DOHH2 (cell line): ENCODE measurements around the gene ANXA2.

Experiments
- H3F3A ChIP-seq: fragments of 200-600 bp; sonication (generic), shearing (Covaris generic); 2 replicates; pipeline ENCODE4 v1.6.0; 2016; ENCODE audit warnings: antibody characterized with exemption, mild to moderate bottlenecking; ENCODE audit not compliant: control insufficient read depth, insufficient read depth
- H3K27ac ChIP-seq: fragments of 200-600 bp; sonication (generic); 2 replicates; pipeline ENCODE4 v1.5.1; 2014; ENCODE audit warnings: low read depth, mild to moderate bottlenecking, low read length, moderate library complexity
- H3K27me3 ChIP-seq: fragments of 200-600 bp; sonication (generic); 2 replicates; pipeline ENCODE4 v1.6.1; 2014; ENCODE audit warnings: mild to moderate bottlenecking, low read length, mixed read lengths; ENCODE audit not compliant: control insufficient read depth
- H3K36me3 ChIP-seq: fragments of 200-600 bp; sonication (generic); 2 replicates; pipeline ENCODE4 v1.6.1; 2014; ENCODE audit warnings: mild to moderate bottlenecking, low read length, moderate library complexity, mixed read lengths; ENCODE audit not compliant: control insufficient read depth
- H3K4me1 ChIP-seq: fragments of 200-600 bp; sonication (generic); 2 replicates; pipeline ENCODE4 v1.6.1; 2014; ENCODE audit warnings: mild to moderate bottlenecking, low read length, mixed read lengths; ENCODE audit not compliant: control insufficient read depth
- H3K4me2 ChIP-seq: fragments of 200-600 bp; sonication (generic); 2 replicates; pipeline ENCODE4 v1.6.0; 2014; ENCODE audit warnings: mild to moderate bottlenecking, low read length, moderate library complexity
- H3K4me3 ChIP-seq: fragments of 200-600 bp; sonication (generic); 2 replicates; pipeline ENCODE4 v1.5.1; 2014; ENCODE audit warnings: mild to moderate bottlenecking, low read length, mixed read lengths
- H3K79me2 ChIP-seq: fragments of 200-600 bp; sonication (generic); 2 replicates; pipeline ENCODE4 v1.6.1; 2014; ENCODE audit warnings: mild to moderate bottlenecking, low read length, mixed read lengths; ENCODE audit not compliant: control insufficient read depth
- H3K9me2 ChIP-seq: fragments of 200-600 bp; sonication (generic); replicated peaks from 2 replicates; pipeline ENCODE4 v1.6.1; 2014; ENCODE audit warnings: mild to moderate bottlenecking, low read length, mixed read lengths; ENCODE audit not compliant: control insufficient read depth
- H3K9me3 ChIP-seq: fragments of 200-600 bp; sonication (generic); 2 replicates; pipeline ENCODE4 v1.6.1; 2014; ENCODE audit warnings: antibody characterized with exemption, low read length, mixed read lengths; ENCODE audit not compliant: control insufficient read depth, insufficient read depth
- H4K20me1 ChIP-seq: fragments of 200-600 bp; sonication (generic); 2 replicates; pipeline ENCODE4 v1.6.0; 2014; ENCODE audit warnings: low read depth, mild to moderate bottlenecking, antibody characterized with exemption, low read length, moderate library complexity; ENCODE audit not compliant: control insufficient read depth, insufficient read depth
- CTCF ChIP-seq: fragments of 200-600 bp; sonication (generic); IDR thresholded peaks from one replicate; pipeline ENCODE4 v1.5.1; 2014; ENCODE audit warnings: antibody characterized with exemption, mild to moderate bottlenecking, low read depth, low read length; ENCODE audit not compliant: poor library complexity, severe bottlenecking
- EZH2phosphoT487 ChIP-seq: fragments of 200-600 bp; sonication (generic); IDR thresholded peaks from 2 replicates; pipeline ENCODE4 v1.6.1; 2017; ENCODE audit warnings: borderline replicate concordance, mild to moderate bottlenecking, antibody characterized with exemption, low read length, moderate library complexity, mixed read lengths

The ANXA2 gene

GRCh38 chr15:60325905-60326304, 71.9 kb downstream of the ANXA2 start:
- TF ChIP-seq EZH2phosphoT487 (no peak), CTCF (no peak)
- Histone ChIP-seq H4K20me1 (no peaks in the 10 kb centered on the region), H3K9me3 (no peaks in the 10 kb centered on the region), H3K9me2 (no peaks in the 10 kb centered on the region), H3K4me3 (no peak overlapping the region), H3K27me3 (peaks cover 13% of the 10 kb centered on the region), H3K36me3 (no peaks in the 10 kb centered on the region), H3K4me2 (no peak overlapping the region), H3K27ac (no peak overlapping the region), H3F3A (no peaks in the 10 kb centered on the region), H3K4me1 (peaks cover 4% of the 10 kb centered on the region; the same call in 1 of the 2 replicates), H3K79me2 (no peaks in the 10 kb centered on the region)

GRCh38 chr15:60324706-60325438, 72.9 kb downstream of the ANXA2 start:
- Histone ChIP-seq H3K36me3 (no peaks in the 10 kb centered on the region), H3K4me3 (no peak overlapping the region), H3F3A (no peaks in the 10 kb centered on the region), H3K9me2 (no peaks in the 10 kb centered on the region), H3K79me2 (no peaks in the 10 kb centered on the region), H3K9me3 (no peaks in the 10 kb centered on the region), H4K20me1 (no peaks in the 10 kb centered on the region), H3K4me1 (peaks cover 4% of the 10 kb centered on the region; the same call in 1 of the 2 replicates), H3K27ac (no peak overlapping the region), H3K27me3 (peaks cover 13% of the 10 kb centered on the region), H3K4me2 (no peak overlapping the region)
- no peak for TF ChIP-seq EZH2phosphoT487
- TF ChIP-seq CTCF, result no peak

DNA sequence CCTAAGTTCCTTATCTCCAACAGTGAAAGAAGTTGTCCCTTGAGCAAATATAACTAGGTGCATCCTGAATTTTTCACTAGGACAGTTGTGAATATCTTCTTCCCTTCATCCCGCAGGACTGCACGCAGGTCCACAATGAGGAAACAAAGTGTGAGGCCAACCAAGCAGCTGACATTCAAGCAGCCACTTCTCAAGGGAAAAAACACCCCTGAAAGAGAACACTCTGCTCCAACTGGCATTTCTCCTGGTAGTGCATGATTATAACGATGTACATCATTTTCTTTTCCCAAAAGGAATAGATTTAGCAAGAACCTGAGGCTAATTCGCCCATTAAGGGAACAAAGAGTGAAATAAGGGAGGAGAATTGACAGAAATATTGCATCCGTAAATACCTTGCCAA, 74.5 kb downstream of the ANXA2 start:
- no peaks in the 10 kb centered on the region for H3F3A ChIP-seq
- H3K4me2 ChIP-seq, result no peak overlapping the region
- H3K4me3 ChIP-seq, result no peak overlapping the region
- no peaks in the 10 kb centered on the region for H4K20me1 ChIP-seq
- no peaks in the 10 kb centered on the region for H3K9me3 ChIP-seq
- H3K27ac ChIP-seq, result no peak overlapping the region
- no peaks in the 10 kb centered on the region for H3K9me2 ChIP-seq
- no peaks in the 10 kb centered on the region for H3K79me2 ChIP-seq
- H3K27me3 ChIP-seq, result peaks cover 10% of the 10 kb centered on the region
- peaks cover 4% of the 10 kb centered on the region; the same call in 1 of the 2 replicates for H3K4me1 ChIP-seq
- TF ChIP-seq CTCF, result no peak
- TF ChIP-seq EZH2phosphoT487, result no peak
- no peaks in the 10 kb centered on the region for H3K36me3 ChIP-seq

DNA sequence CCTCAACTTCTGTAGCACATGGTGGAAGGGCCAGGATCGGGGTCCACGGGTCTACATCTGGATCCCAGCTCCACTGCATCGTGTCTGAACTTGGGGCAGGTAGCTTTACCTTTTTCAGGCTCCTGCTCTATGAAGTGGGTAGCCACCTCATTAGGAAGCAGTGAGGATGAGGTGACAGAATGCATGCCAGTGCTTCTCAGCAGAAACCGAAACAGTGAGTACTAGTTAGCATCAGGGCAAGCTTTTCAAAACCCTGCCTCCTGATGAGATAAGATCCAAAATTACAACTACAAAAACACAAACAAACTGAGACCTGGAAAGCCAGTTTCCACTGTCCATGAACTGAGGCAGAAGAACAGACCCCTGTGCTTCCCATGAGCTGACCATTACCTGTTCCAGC, 77.4 kb downstream of the ANXA2 start:
- no peak overlapping the region for H3K4me2 ChIP-seq
- H3F3A ChIP-seq, result no peaks in the 10 kb centered on the region
- no peak for TF ChIP-seq CTCF
- TF ChIP-seq EZH2phosphoT487, result no peak
- H3K4me1 ChIP-seq, result no peaks in the 10 kb centered on the region
- H3K27me3 ChIP-seq, result peaks cover 5% of the 10 kb centered on the region
- no peaks in the 10 kb centered on the region for H3K79me2 ChIP-seq
- no peaks in the 10 kb centered on the region for H3K9me2 ChIP-seq
- no peaks in the 10 kb centered on the region for H4K20me1 ChIP-seq
- H3K27ac ChIP-seq, result no peak overlapping the region
- no peaks in the 10 kb centered on the region for H3K36me3 ChIP-seq
- no peak overlapping the region for H3K4me3 ChIP-seq
- no peaks in the 10 kb centered on the region for H3K9me3 ChIP-seq
